NT2/D1 (cell line): ENCODE data around the gene AQR.
"Not testable (repeated sequence)": the region's sequence is repeated elsewhere in the genome, so short reads cannot be mapped to it uniquely, and the experiment has no call there.

ENCODE experiments used
- DNase-seq: peaks from one replicate; pipeline ENCODE4 v3.0.0-alpha.2; 2011; ENCODE audit warnings: low read depth, low spot score
- H3K27me3 ChIP-seq: 2 replicates; pipeline ENCODE4 v1.6.0; 2011; ENCODE audit warnings: mild to moderate bottlenecking; ENCODE audit not compliant: insufficient read length, insufficient read depth
- H3K36me3 ChIP-seq: 2 replicates; pipeline ENCODE4 v1.6.1; 2011; ENCODE audit warnings: mild to moderate bottlenecking, low read length, mixed read lengths; ENCODE audit not compliant: insufficient read depth, insufficient read length
- H3K4me1 ChIP-seq: 2 replicates; pipeline ENCODE4 v1.5.1; 2011; ENCODE audit not compliant: insufficient read depth, insufficient read length
- H3K4me3 ChIP-seq: 2 replicates; pipeline ENCODE4 v1.5.1; 2011; ENCODE audit warnings: low read depth; ENCODE audit not compliant: insufficient read length
- H3K9ac ChIP-seq: 2 replicates; pipeline ENCODE4 v1.6.0; 2011; ENCODE audit warnings: low read depth; ENCODE audit not compliant: insufficient read length
- H3K9me3 ChIP-seq: 2 replicates; pipeline ENCODE4 v1.5.1; 2011; ENCODE audit warnings: mild to moderate bottlenecking, low read length; ENCODE audit not compliant: insufficient read depth
- SUZ12 ChIP-seq: IDR thresholded peaks from 2 replicates; pipeline ENCODE4 v1.6.1; 2011; ENCODE audit not compliant: insufficient read length, insufficient read depth; ENCODE audit errors: extremely low read depth
- YY1 ChIP-seq: IDR thresholded peaks from 2 replicates; pipeline ENCODE4 v1.6.1; 2011; ENCODE audit not compliant: insufficient read length, insufficient read depth
- ZNF274 ChIP-seq: IDR thresholded peaks from 2 replicates; pipeline ENCODE4 v1.6.1; 2011; ENCODE audit warnings: mild to moderate bottlenecking, low read depth, low read length

Gene AQR

GRCh38 chr15:34986326-34986725, 16.8 kb upstream of the AQR start:
- no peak for DNase-seq
- Histone ChIP-seq H3K4me1 (no peaks in the 10 kb centered on the region), H3K9ac (peak overlapping the region; percentile 47), H3K27me3 (no peaks in the 10 kb centered on the region), H3K9me3 (no peaks in the 10 kb centered on the region), H3K4me3 (peak overlapping the region; percentile 97), H3K36me3 (peaks cover 42% of the 10 kb centered on the region)
- TF ChIP-seq SUZ12: no peak
- TF ChIP-seq ZNF274: no peak
- TF ChIP-seq YY1: no peak

DNA sequence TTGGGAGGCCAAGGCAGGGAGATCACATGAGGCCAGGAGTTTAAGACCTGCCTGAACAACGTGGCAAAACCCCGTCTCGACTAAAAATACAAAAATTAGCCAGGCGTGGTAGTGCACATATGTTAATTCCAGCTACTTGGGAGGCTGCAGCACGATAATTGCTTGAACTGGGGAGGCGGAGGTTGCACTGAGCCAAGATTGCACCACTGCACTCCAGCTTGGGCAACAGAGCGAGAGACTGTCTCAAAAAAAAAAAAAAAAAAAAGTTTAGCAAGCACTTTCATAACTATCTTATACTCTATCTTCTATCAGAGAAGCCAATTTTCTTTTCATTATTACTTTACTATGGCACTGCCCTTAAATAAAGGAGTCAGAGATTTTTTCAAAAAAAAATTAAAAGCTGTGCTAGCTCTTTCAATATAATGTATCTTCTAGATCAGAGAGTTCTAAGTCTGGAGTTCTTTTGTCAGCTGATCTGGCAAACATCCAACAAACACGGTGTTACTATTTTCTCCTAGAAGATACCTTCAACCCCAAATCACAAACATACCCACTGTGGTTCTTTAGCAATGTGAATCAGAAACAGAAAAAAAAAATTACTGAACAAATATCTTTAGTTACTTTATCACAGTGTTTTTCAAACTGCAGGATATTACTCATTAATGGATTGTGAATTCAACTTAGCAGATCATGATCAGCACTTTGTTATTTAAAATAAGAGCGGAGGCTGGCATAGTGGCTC, 15.5 kb upstream of the AQR start:
- H3K9me3 ChIP-seq: no peaks in the 10 kb centered on the region
- no peak overlapping the region for H3K4me3 ChIP-seq
- H3K9ac ChIP-seq: no peak overlapping the region
- peaks cover 47% of the 10 kb centered on the region for H3K36me3 ChIP-seq
- DNase-seq: no peak
- no peaks in the 10 kb centered on the region for H3K27me3 ChIP-seq
- no peak for TF ChIP-seq ZNF274
- TF ChIP-seq SUZ12: no peak
- no peak for TF ChIP-seq YY1
- H3K4me1 ChIP-seq: no peaks in the 10 kb centered on the region

DNA sequence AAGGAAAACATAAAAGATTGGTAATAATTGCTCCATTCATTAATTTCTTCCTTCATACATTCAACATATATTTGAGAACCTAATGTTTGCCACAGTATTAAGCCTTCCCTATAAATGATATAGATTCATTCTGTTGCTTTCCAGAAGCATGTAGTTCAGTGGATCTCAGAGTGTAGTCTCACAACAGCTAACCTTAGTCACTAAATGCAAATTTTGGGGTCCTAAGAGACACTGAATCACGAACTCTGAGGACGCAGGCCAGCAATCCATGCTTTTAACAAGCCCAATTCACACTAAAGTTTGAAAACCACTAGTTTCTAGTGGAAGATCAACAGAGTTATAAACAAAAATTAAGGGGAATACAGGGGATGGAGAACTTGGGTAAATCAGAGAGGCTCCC, 7.2 kb upstream of the AQR start:
- TF ChIP-seq ZNF274: no peak
- TF ChIP-seq SUZ12: no peak
- no peak for TF ChIP-seq YY1
- DNase-seq: no peak
- Histone ChIP-seq H3K36me3 (peaks cover 16% of the 10 kb centered on the region), H3K4me1 (no peaks in the 10 kb centered on the region), H3K4me3 (no peak overlapping the region), H3K9me3 (no peaks in the 10 kb centered on the region), H3K27me3 (no peaks in the 10 kb centered on the region), H3K9ac (no peak overlapping the region)

- Histone ChIP-seq H3K9me3 (no peaks in the 10 kb centered on the region), H3K4me1 (no peaks in the 10 kb centered on the region), H3K27me3 (no peaks in the 10 kb centered on the region), H3K4me3 (no peak overlapping the region), H3K36me3 (peaks cover 10% of the 10 kb centered on the region), H3K9ac (no peak overlapping the region)
- TF ChIP-seq YY1: no peak
- no peak for TF ChIP-seq SUZ12
- TF ChIP-seq ZNF274: no peak
- no peak for DNase-seq
These were observed 6.5 kb upstream of the AQR start for GRCh38 chr15:34976073-34976472.

GRCh38 chr15:34973512-34973911, 4.0 kb upstream of the AQR start:
- DNase-seq: no peak
- Histone ChIP-seq H3K4me1 (no peaks in the 10 kb centered on the region), H3K9me3 (no peaks in the 10 kb centered on the region), H3K36me3 (peaks cover 8% of the 10 kb centered on the region), H3K4me3 (no peak overlapping the region), H3K27me3 (no peaks in the 10 kb centered on the region), H3K9ac (no peak overlapping the region)
- TF ChIP-seq SUZ12 (no peak), ZNF274 (no peak), YY1 (no peak)

DNA sequence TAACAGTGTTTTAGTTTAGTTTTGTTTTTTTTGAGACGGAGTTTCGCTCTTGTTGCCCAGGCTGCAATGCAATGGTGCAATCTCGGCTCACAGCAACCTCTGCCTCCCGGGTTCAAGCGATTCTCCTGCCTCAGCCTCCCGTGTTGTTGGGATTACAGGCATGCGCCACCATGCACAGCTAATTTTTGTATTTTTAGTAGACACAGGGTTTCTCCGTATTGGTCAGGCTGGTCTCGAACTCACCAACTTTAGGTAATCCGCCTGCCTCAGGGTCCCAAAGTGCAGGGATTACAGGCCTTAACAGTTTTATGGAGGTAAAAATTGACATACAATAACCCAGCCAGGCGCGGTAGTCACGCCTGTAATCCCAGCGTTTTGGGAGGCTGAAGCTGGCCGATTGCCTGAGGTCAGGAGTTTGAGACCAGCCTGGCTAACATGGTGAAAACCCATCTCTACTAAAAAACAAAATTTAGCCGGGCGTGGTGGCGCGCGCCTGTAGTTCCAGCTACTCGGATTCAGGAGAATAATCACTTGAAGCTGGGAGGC, 629 bp upstream of the AQR start:
- H3K4me1 ChIP-seq, H3K27me3 ChIP-seq, H3K9me3 ChIP-seq, DNase-seq, H3K36me3 ChIP-seq: not testable (repeated sequence)
- Histone ChIP-seq H3K4me3 (peak overlapping the region; percentile 26), H3K9ac (peak overlapping the region; percentile 42)

DNA sequence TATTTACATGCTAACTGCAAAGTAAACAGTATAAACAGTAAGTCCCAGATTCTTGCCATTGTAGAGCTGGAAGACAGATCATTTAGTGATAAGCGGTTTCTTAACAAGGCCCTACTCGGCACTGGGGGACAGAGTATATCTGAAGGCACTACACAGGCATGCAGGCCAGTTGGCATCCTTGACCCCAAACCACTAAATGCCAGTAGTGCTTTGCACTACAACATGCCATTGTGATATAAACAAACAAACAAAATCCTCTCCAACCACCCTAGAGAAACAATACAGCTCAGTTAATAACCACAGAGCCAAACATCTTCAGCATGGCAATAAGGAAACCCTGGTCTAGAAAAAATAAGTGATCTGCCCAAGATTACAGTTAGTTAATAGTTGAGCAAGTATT, 5.3 kb downstream of the AQR start:
- peaks cover 32% of the 10 kb centered on the region for H3K36me3 ChIP-seq
- no peaks in the 10 kb centered on the region for H3K27me3 ChIP-seq
- H3K9ac ChIP-seq: no peak overlapping the region
- TF ChIP-seq ZNF274 (no peak), YY1 (no peak)
- no peak for DNase-seq
- H3K9me3 ChIP-seq: no peaks in the 10 kb centered on the region
- H3K4me1 ChIP-seq: no peaks in the 10 kb centered on the region
- no peak overlapping the region for H3K4me3 ChIP-seq

DNA sequence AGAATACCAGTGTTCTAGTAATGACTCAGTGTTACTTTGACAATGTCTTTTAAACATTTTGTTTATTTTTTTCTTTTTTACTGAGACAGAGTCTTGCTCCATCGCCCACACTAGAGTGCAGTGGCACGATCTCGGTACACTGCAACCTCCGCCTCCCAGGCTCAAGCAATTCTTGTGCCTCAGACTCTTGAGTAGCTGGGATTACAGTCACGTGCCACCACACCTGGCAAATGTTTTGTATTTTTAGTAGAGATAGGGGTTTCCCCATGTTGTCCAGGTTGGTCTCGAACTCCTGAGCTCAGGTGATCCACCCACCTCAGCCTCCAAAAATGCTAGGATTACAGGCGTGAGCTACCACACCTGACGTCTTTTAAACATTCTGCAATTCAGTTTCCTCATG, 15.7 kb downstream of the AQR start:
- no peaks in the 10 kb centered on the region for H3K4me1 ChIP-seq
- no peaks in the 10 kb centered on the region for H3K9me3 ChIP-seq
- H3K4me3 ChIP-seq: no peak overlapping the region
- TF ChIP-seq YY1 (no peak), ZNF274 (no peak), SUZ12 (no peak)
- H3K9ac ChIP-seq: no peak overlapping the region
- no peak for DNase-seq
- H3K27me3 ChIP-seq: no peaks in the 10 kb centered on the region
- peaks cover 24% of the 10 kb centered on the region for H3K36me3 ChIP-seq
